ENCODE results near the gene DUSP7. TPM values are rescaled to one million over a fixed set of nuclear protein-coding genes. Genes with fewer than 3 reads are reported as not detected.

Gene DUSP7
- total RNA-seq, 1 donor from 2014 or later, result 23.5 TPM

GRCh38 chr3:52013802-52014598, 42.4 kb downstream of the DUSP7 start:
- Histone ChIP-seq H3K27me3 (ENCODE audit: control insufficient read depth, insufficient read depth, low read length) (no peaks in the 10 kb centered on the region), H3K36me3 (ENCODE audit: control insufficient read depth, insufficient read depth, low read length) (no peaks in the 10 kb centered on the region), H3K4me3 (ENCODE audit: low read depth, low read length) (no peak overlapping the region)
- TF ChIP-seq CTCF (IDR thresholded peaks at IDR 0.05; ENCODE audit: insufficient read depth, low read length, poor library complexity, severe bottlenecking), result no peak
- DNase-seq (ENCODE audit: low read depth), result no peak

GRCh38 chr3:52012699-52013098, 43.7 kb downstream of the DUSP7 start:
- no peak for DNase-seq (ENCODE audit: low read depth)
- Histone ChIP-seq H3K36me3 (ENCODE audit: control insufficient read depth, insufficient read depth, low read length) (no peaks in the 10 kb centered on the region), H3K27me3 (ENCODE audit: control insufficient read depth, insufficient read depth, low read length) (no peaks in the 10 kb centered on the region), H3K4me3 (ENCODE audit: low read depth, low read length) (no peak overlapping the region)
- no peak for TF ChIP-seq CTCF (IDR thresholded peaks at IDR 0.05; ENCODE audit: insufficient read depth, low read length, poor library complexity, severe bottlenecking)

GRCh38 chr3:52010431-52010830, 45.9 kb downstream of the DUSP7 start:
- Histone ChIP-seq H3K36me3 (ENCODE audit: control insufficient read depth, insufficient read depth, low read length) (no peaks in the 10 kb centered on the region), H3K4me3 (ENCODE audit: low read depth, low read length) (no peak overlapping the region), H3K27me3 (ENCODE audit: control insufficient read depth, insufficient read depth, low read length) (no peaks in the 10 kb centered on the region)
- TF ChIP-seq CTCF (IDR thresholded peaks at IDR 0.05; ENCODE audit: insufficient read depth, low read length, poor library complexity, severe bottlenecking), result no peak
- no peak for DNase-seq (ENCODE audit: low read depth)

- Histone ChIP-seq H3K36me3 (ENCODE audit: control insufficient read depth, insufficient read depth, low read length) (no peaks in the 10 kb centered on the region), H3K27me3 (ENCODE audit: control insufficient read depth, insufficient read depth, low read length) (no peaks in the 10 kb centered on the region), H3K4me3 (ENCODE audit: low read depth, low read length) (no peak overlapping the region)
- no peak for TF ChIP-seq CTCF (IDR thresholded peaks at IDR 0.05; ENCODE audit: insufficient read depth, low read length, poor library complexity, severe bottlenecking)
- DNase-seq (ENCODE audit: low read depth), result no peak
Measured at GRCh38 chr3:52007291-52007690, 49.1 kb downstream of the DUSP7 start.

GRCh38 chr3:52006820-52007133, 49.6 kb downstream of the DUSP7 start:
- Histone ChIP-seq H3K36me3 (ENCODE audit: control insufficient read depth, insufficient read depth, low read length) (no peaks in the 10 kb centered on the region), H3K27me3 (ENCODE audit: control insufficient read depth, insufficient read depth, low read length) (no peaks in the 10 kb centered on the region), H3K4me3 (ENCODE audit: low read depth, low read length) (no peak overlapping the region)
- TF ChIP-seq CTCF (IDR thresholded peaks at IDR 0.05; ENCODE audit: insufficient read depth, low read length, poor library complexity, severe bottlenecking), result no peak
- DNase-seq (ENCODE audit: low read depth), result no peak

All from kidney epithelial cell (primary cell).